WTC11 (cell line): ENCODE results near the gene EMILIN3. TPM values are rescaled to one million over a fixed set of nuclear protein-coding genes. Genes with fewer than 3 reads are reported as not detected.

ENCODE experiments used
- ATF3 ChIP-seq: sonication (generic); formaldehyde crosslinking; conservative IDR thresholded peaks from 2 replicates; pipeline ENCODE4 v1.8.1; 2022; ENCODE audit warnings: mild to moderate bottlenecking, missing genetic modification reagents
- ESRRA ChIP-seq: sonication (generic); formaldehyde crosslinking; IDR thresholded peaks from 2 replicates; pipeline ENCODE4 v1.8.1; 2022; ENCODE audit warnings: mild to moderate bottlenecking, missing genetic modification reagents, borderline replicate concordance
- FOXP1 ChIP-seq: sonication (generic); formaldehyde crosslinking; IDR thresholded peaks from 2 replicates; pipeline ENCODE4 v1.8.0; 2022; ENCODE audit warnings: missing genetic modification reagents, mild to moderate bottlenecking, moderate library complexity, borderline replicate concordance
- GABPB1 ChIP-seq: sonication (generic); formaldehyde crosslinking; IDR thresholded peaks from 2 replicates; pipeline ENCODE4 v1.8.1; 2023; ENCODE audit warnings: mild to moderate bottlenecking, missing genetic modification reagents
- GTF2I ChIP-seq: fragments of 250-450 bp; sonication (Bioruptor Pico); conservative IDR thresholded peaks from 2 replicates; pipeline ENCODE4 v1.4.0; 2021; ENCODE audit warnings: mild to moderate bottlenecking
- IRF2 ChIP-seq: sonication (generic); formaldehyde crosslinking; IDR thresholded peaks from 2 replicates; pipeline ENCODE4 v1.8.0; 2022; ENCODE audit warnings: low read depth, missing genetic modification reagents, borderline replicate concordance
- MYBL2 ChIP-seq: sonication (generic); formaldehyde crosslinking; IDR thresholded peaks from 2 replicates; pipeline ENCODE4 v1.8.1; 2023; ENCODE audit warnings: mild to moderate bottlenecking, moderate library complexity, missing genetic modification reagents
- NR1H2 ChIP-seq: sonication (generic); formaldehyde crosslinking; IDR thresholded peaks from 2 replicates; pipeline ENCODE4 v1.9.0; 2021; ENCODE audit warnings: mild to moderate bottlenecking, moderate library complexity, missing genetic modification reagents
- NR2C2 ChIP-seq: sonication (generic); formaldehyde crosslinking; IDR thresholded peaks from 2 replicates; pipeline ENCODE4 v1.8.0; 2022; ENCODE audit warnings: mild to moderate bottlenecking, missing genetic modification reagents
- OVOL2 ChIP-seq: fragments of 250-450 bp; sonication (Bioruptor Pico); IDR thresholded peaks from 2 replicates; pipeline ENCODE4 v1.9.0; 2021; ENCODE audit warnings: mild to moderate bottlenecking, borderline replicate concordance
- PRDM15 ChIP-seq: sonication (generic); formaldehyde crosslinking; IDR thresholded peaks from 2 replicates; pipeline ENCODE4 v1.8.0; 2022; ENCODE audit warnings: missing genetic modification reagents
- RELA ChIP-seq: sonication (generic); formaldehyde crosslinking; IDR thresholded peaks from 2 replicates; pipeline ENCODE4 v1.8.1; 2022; ENCODE audit warnings: missing genetic modification reagents, mild to moderate bottlenecking, borderline replicate concordance
- SP1 ChIP-seq: sonication (generic); formaldehyde crosslinking; conservative IDR thresholded peaks from 2 replicates; pipeline ENCODE4 v1.8.1; 2022; ENCODE audit warnings: missing genetic modification reagents
- TCF7 ChIP-seq: sonication (generic); formaldehyde crosslinking; IDR thresholded peaks from 2 replicates; pipeline ENCODE4 v1.8.0; 2022; ENCODE audit warnings: mild to moderate bottlenecking, low read depth, missing genetic modification reagents, moderate library complexity
- ZBTB43 ChIP-seq: sonication (generic); formaldehyde crosslinking; IDR thresholded peaks from 2 replicates; pipeline ENCODE4 v1.8.1; 2023; ENCODE audit warnings: mild to moderate bottlenecking, missing genetic modification reagents
- ZNF138 ChIP-seq: sonication (generic); formaldehyde crosslinking; conservative IDR thresholded peaks from 2 replicates; pipeline ENCODE4 v1.8.1; 2022; ENCODE audit warnings: mild to moderate bottlenecking, moderate library complexity, missing genetic modification reagents
- ZNF219 ChIP-seq: sonication (generic); formaldehyde crosslinking; IDR thresholded peaks from 2 replicates; pipeline ENCODE4 v1.8.0; 2023; ENCODE audit warnings: missing genetic modification reagents, mild to moderate bottlenecking, borderline replicate concordance
- ZNF263 ChIP-seq: sonication (generic); formaldehyde crosslinking; IDR thresholded peaks from 2 replicates; pipeline ENCODE4 v1.8.1; 2022; ENCODE audit warnings: low read depth, mild to moderate bottlenecking, moderate library complexity, missing genetic modification reagents
- ZNF416 ChIP-seq: fragments of 250-450 bp; sonication (Bioruptor Pico); IDR thresholded peaks from 2 replicates; pipeline ENCODE4 v1.9.0; 2021; ENCODE audit warnings: mild to moderate bottlenecking, inconsistent platforms
- ZNF423 ChIP-seq: fragments of 250-450 bp; sonication (Bioruptor Pico); IDR thresholded peaks from 2 replicates; pipeline ENCODE4 v2.1.2; 2022; ENCODE audit warnings: mild to moderate bottlenecking, moderate library complexity
- ZNF671 ChIP-seq: fragments of 250-450 bp; sonication (Bioruptor Pico); IDR thresholded peaks from 2 replicates; pipeline ENCODE4 v1.8.0; 2021; ENCODE audit warnings: mild to moderate bottlenecking
- total RNA-seq: library from RNA; stranded (reverse); gene quantifications from 3 replicates; pipeline ENCODE4 v1.2.3, GENCODE V29; 2021
- TF ChIP-seq, protein P1 (sequence below): fragments of 250-450 bp; sonication (Bioruptor Pico); IDR thresholded peaks from 2 replicates; pipeline ENCODE4 v1.9.0; 2021; ENCODE audit warnings: mild to moderate bottlenecking, borderline replicate concordance
- TF ChIP-seq, protein P2 (sequence below): sonication (generic); formaldehyde crosslinking; IDR thresholded peaks from 2 replicates; pipeline ENCODE4 v1.8.0; 2022; ENCODE audit warnings: mild to moderate bottlenecking, missing genetic modification reagents
- TF ChIP-seq, protein P3 (sequence below): sonication (generic); formaldehyde crosslinking; IDR thresholded peaks from 2 replicates; pipeline ENCODE4 v1.8.1; 2022; ENCODE audit warnings: mild to moderate bottlenecking, missing genetic modification reagents, moderate library complexity, borderline replicate concordance
- TF ChIP-seq, protein P4 (sequence below): sonication (generic); formaldehyde crosslinking; IDR thresholded peaks from 2 replicates; pipeline ENCODE4 v1.8.0; 2022; ENCODE audit warnings: mild to moderate bottlenecking, missing genetic modification reagents

EMILIN3 gene
- total RNA-seq, 1 experiment from 2014 or later, result 5.5 TPM

DNA sequence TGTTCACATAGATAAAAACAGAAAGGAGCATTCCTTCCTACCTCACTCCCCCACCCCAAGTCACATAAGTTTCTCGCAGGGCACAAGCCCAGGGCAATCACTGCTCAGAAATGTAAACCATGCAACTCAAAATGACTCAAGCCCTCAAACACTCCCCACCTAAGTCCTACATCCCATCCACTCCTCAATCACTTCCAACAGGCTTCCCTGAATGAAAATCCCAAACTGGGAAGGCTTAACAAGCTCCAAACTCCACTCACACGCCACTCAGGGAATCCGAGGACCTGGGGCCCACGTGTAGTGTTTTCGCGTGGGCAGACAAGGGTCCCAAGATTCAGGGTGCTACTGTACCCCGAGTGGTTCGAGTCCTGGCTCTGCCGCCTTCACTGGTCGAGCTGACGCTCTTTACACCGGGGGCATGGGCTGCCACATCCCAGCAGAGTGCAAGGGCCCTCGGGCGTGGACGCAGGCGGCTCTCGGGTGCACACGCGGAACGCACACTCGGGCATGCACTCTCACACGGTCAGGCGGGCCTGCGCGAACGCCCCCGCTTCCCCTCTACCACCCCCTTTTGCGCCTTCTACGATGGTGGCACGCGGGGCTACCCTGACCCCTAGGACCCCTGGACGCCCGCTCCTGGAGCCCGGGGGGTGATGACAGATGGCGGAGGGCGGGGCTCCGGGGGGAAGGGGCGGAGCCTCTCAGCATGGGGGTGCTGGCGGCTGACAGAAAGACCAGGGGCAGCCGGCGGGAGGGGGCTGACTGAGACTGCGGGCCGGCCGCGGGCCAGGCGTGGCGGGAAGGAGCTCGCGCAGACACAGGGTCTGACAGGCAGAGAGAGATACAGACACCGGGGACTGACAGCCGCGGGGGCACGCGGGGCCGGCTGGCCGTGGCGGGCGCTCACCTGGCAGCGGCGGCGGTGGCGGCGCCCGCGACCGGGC, 49.7 kb downstream of the EMILIN3 start (continued):
- TF ChIP-seq, protein P1, sequence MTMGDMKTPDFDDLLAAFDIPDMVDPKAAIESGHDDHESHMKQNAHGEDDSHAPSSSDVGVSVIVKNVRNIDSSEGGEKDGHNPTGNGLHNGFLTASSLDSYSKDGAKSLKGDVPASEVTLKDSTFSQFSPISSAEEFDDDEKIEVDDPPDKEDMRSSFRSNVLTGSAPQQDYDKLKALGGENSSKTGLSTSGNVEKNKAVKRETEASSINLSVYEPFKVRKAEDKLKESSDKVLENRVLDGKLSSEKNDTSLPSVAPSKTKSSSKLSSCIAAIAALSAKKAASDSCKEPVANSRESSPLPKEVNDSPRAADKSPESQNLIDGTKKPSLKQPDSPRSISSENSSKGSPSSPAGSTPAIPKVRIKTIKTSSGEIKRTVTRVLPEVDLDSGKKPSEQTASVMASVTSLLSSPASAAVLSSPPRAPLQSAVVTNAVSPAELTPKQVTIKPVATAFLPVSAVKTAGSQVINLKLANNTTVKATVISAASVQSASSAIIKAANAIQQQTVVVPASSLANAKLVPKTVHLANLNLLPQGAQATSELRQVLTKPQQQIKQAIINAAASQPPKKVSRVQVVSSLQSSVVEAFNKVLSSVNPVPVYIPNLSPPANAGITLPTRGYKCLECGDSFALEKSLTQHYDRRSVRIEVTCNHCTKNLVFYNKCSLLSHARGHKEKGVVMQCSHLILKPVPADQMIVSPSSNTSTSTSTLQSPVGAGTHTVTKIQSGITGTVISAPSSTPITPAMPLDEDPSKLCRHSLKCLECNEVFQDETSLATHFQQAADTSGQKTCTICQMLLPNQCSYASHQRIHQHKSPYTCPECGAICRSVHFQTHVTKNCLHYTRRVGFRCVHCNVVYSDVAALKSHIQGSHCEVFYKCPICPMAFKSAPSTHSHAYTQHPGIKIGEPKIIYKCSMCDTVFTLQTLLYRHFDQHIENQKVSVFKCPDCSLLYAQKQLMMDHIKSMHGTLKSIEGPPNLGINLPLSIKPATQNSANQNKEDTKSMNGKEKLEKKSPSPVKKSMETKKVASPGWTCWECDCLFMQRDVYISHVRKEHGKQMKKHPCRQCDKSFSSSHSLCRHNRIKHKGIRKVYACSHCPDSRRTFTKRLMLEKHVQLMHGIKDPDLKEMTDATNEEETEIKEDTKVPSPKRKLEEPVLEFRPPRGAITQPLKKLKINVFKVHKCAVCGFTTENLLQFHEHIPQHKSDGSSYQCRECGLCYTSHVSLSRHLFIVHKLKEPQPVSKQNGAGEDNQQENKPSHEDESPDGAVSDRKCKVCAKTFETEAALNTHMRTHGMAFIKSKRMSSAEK (CRISPR knock-in tag), result no peak
- TF ChIP-seq, protein P2, sequence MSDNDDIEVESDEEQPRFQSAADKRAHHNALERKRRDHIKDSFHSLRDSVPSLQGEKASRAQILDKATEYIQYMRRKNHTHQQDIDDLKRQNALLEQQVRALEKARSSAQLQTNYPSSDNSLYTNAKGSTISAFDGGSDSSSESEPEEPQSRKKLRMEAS, result 0 out of 2 replicates have a peak, but pooled peaks have one; percentile 30
- TF ChIP-seq PRDM15, result peak; percentile 50; the same call in 1 of the 2 replicates
- TF ChIP-seq ZNF423, result peak; percentile 65
- TF ChIP-seq OVOL2 (CRISPR knock-in tag), result no peak
- no peak for TF ChIP-seq TCF7 (CRISPR knock-in tag)
- no peak for TF ChIP-seq IRF2 (CRISPR knock-in tag)
- no peak for TF ChIP-seq MYBL2 (CRISPR knock-in tag)
- no peak for TF ChIP-seq ATF3 (CRISPR knock-in tag)
- no peak for TF ChIP-seq ZNF138 (CRISPR knock-in tag)
- no peak for TF ChIP-seq NR2C2
- no peak; the same call in 1 of the 2 replicates for TF ChIP-seq FOXP1 (CRISPR knock-in tag)
- TF ChIP-seq ESRRA, result no peak
- TF ChIP-seq, protein P3, sequence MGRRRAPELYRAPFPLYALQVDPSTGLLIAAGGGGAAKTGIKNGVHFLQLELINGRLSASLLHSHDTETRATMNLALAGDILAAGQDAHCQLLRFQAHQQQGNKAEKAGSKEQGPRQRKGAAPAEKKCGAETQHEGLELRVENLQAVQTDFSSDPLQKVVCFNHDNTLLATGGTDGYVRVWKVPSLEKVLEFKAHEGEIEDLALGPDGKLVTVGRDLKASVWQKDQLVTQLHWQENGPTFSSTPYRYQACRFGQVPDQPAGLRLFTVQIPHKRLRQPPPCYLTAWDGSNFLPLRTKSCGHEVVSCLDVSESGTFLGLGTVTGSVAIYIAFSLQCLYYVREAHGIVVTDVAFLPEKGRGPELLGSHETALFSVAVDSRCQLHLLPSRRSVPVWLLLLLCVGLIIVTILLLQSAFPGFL, result 0 out of 2 replicates have a peak, but pooled peaks have one; percentile 54
- TF ChIP-seq ZNF671 (CRISPR knock-in tag), result no peak
- peak; percentile 58 for TF ChIP-seq SP1
- TF ChIP-seq ZNF416 (CRISPR knock-in tag), result no peak
- TF ChIP-seq, protein P4, sequence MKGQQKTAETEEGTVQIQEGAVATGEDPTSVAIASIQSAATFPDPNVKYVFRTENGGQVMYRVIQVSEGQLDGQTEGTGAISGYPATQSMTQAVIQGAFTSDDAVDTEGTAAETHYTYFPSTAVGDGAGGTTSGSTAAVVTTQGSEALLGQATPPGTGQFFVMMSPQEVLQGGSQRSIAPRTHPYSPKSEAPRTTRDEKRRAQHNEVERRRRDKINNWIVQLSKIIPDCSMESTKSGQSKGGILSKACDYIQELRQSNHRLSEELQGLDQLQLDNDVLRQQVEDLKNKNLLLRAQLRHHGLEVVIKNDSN (CRISPR knock-in tag), result no peak
- TF ChIP-seq ZNF219, result no peak
- no peak for TF ChIP-seq GTF2I (CRISPR knock-in tag)
- TF ChIP-seq NR1H2 (CRISPR knock-in tag), result no peak
- peak; percentile 75; the same call in 1 of the 2 replicates for TF ChIP-seq GABPB1 (CRISPR knock-in tag)
- TF ChIP-seq RELA (CRISPR knock-in tag), result no peak
- TF ChIP-seq ZNF263 (CRISPR knock-in tag), result no peak
- TF ChIP-seq ZBTB43 (CRISPR knock-in tag), result 0 out of 2 replicates have a peak, but pooled peaks have one; percentile 58
